ENCODE data around the gene CFAP54.

GRCh38 chr12:96831346-96831745 lies 342.0 kb downstream of the CFAP54 start:
- TF ChIP-seq CTCF (IDR thresholded peaks at IDR 0.05; ENCODE audit: low read depth, low read length, poor library complexity, severe bottlenecking) (no peak), EZH2phosphoT487 (IDR thresholded peaks at IDR 0.05; ENCODE audit: borderline replicate concordance, low read length) (no peak)
